HG02840 (cell line): ENCODE data around the gene SH2D4B.

ENCODE experiments used
- ATAC-seq: cut with Tn5 transposase; IDR thresholded peaks from one replicate; pipeline ENCODE4 v1.9.1; 2021; ENCODE audit warnings: mild to moderate bottlenecking, moderate library complexity, moderate number of reproducible peaks; ENCODE audit not compliant: unreplicated experiment, low FRiP score

The SH2D4B gene

GRCh38 chr10:80503584-80504157 is 34.0 kb upstream of the SH2D4B start:
- ATAC-seq, result no peak

- no peak for ATAC-seq
Observed at GRCh38 chr10:80504158-80504811, 33.4 kb upstream of the SH2D4B start.

GRCh38 chr10:80504897-80505465 is 32.7 kb upstream of the SH2D4B start:
- ATAC-seq, result no peak

GRCh38 chr10:80506189-80506575 is 31.5 kb upstream of the SH2D4B start:
- no peak for ATAC-seq

GRCh38 chr10:80506836-80507487 is 30.7 kb upstream of the SH2D4B start:
- no peak for ATAC-seq

- no peak for ATAC-seq
Observed at GRCh38 chr10:80509108-80509402, 28.6 kb upstream of the SH2D4B start.

GRCh38 chr10:80509403-80510161 is 28.1 kb upstream of the SH2D4B start:
- no peak for ATAC-seq

- ATAC-seq, result no peak
Observed at GRCh38 chr10:80512031-80512526, 25.6 kb upstream of the SH2D4B start.

GRCh38 chr10:80513106-80513505 is 24.6 kb upstream of the SH2D4B start:
- no peak for ATAC-seq

- ATAC-seq, result no peak
Observed at GRCh38 chr10:80515511-80515910, 22.2 kb upstream of the SH2D4B start.

GRCh38 chr10:80515941-80516340 is 21.8 kb upstream of the SH2D4B start:
- no peak for ATAC-seq

GRCh38 chr10:80516506-80517075 is 21.1 kb upstream of the SH2D4B start:
- no peak for ATAC-seq

GRCh38 chr10:80517416-80518142 is 20.1 kb upstream of the SH2D4B start:
- ATAC-seq, result no peak

GRCh38 chr10:80518143-80518806 is 19.4 kb upstream of the SH2D4B start:
- ATAC-seq, result no peak

- no peak for ATAC-seq
Observed at GRCh38 chr10:80518807-80519360, 18.8 kb upstream of the SH2D4B start.

- ATAC-seq, result no peak
Observed at GRCh38 chr10:80519936-80520650, 17.6 kb upstream of the SH2D4B start.

- no peak for ATAC-seq
Observed at GRCh38 chr10:80520661-80521470, 16.8 kb upstream of the SH2D4B start.
